ENCODE measurements around the gene CD300E.

Gene CD300E

GRCh38 chr17:74607221-74607620 is 16.3 kb downstream of the CD300E start:
- H3K4me3 ChIP-seq (ENCODE audit: severe bottlenecking), result no peak overlapping the region
- H3K27me3 ChIP-seq (ENCODE audit: insufficient read depth, poor library complexity, severe bottlenecking), result no peaks in the 10 kb centered on the region
- H3K27ac ChIP-seq (ENCODE audit: poor library complexity, severe bottlenecking), result no peak overlapping the region
- DNase-seq (ENCODE audit: low spot score) (no peak), ATAC-seq (ENCODE audit: low read depth) (no peak)
- H3K9me3 ChIP-seq (ENCODE audit: severe bottlenecking), result no peaks in the 10 kb centered on the region
- no peak for TF ChIP-seq CTCF (IDR thresholded peaks at IDR 0.05; ENCODE audit: poor library complexity, severe bottlenecking)
- H3K4me1 ChIP-seq (ENCODE audit: insufficient read depth, poor library complexity, severe bottlenecking), result peaks cover 12% of the 10 kb centered on the region
- H3K36me3 ChIP-seq (ENCODE audit: low read depth), result no peaks in the 10 kb centered on the region

GRCh38 chr17:74606050-74606449 is 17.5 kb downstream of the CD300E start:
- Histone ChIP-seq H3K36me3 (ENCODE audit: low read depth) (no peaks in the 10 kb centered on the region), H3K27me3 (ENCODE audit: insufficient read depth, poor library complexity, severe bottlenecking) (no peaks in the 10 kb centered on the region), H3K9me3 (ENCODE audit: severe bottlenecking) (no peaks in the 10 kb centered on the region), H3K4me1 (ENCODE audit: insufficient read depth, poor library complexity, severe bottlenecking) (peaks cover 12% of the 10 kb centered on the region), H3K27ac (ENCODE audit: poor library complexity, severe bottlenecking) (peak overlapping the region; percentile 27), H3K4me3 (ENCODE audit: severe bottlenecking) (no peak overlapping the region)
- no peak for DNase-seq (ENCODE audit: low spot score)
- no peak for TF ChIP-seq CTCF (IDR thresholded peaks at IDR 0.05; ENCODE audit: poor library complexity, severe bottlenecking)
- ATAC-seq (ENCODE audit: low read depth), result no peak

- no peaks in the 10 kb centered on the region for H3K36me3 ChIP-seq (ENCODE audit: low read depth)
- DNase-seq (ENCODE audit: low spot score), result peak; percentile 91
- ATAC-seq (ENCODE audit: low read depth), result peak; percentile 97
- H3K4me1 ChIP-seq (ENCODE audit: insufficient read depth, poor library complexity, severe bottlenecking), result peaks cover 12% of the 10 kb centered on the region
- H3K27ac ChIP-seq (ENCODE audit: poor library complexity, severe bottlenecking), result peak overlapping the region; percentile 27
- H3K4me3 ChIP-seq (ENCODE audit: severe bottlenecking), result no peak overlapping the region
- H3K27me3 ChIP-seq (ENCODE audit: insufficient read depth, poor library complexity, severe bottlenecking), result no peaks in the 10 kb centered on the region
- no peak for TF ChIP-seq CTCF (IDR thresholded peaks at IDR 0.05; ENCODE audit: poor library complexity, severe bottlenecking)
- no peaks in the 10 kb centered on the region for H3K9me3 ChIP-seq (ENCODE audit: severe bottlenecking)
Measured at GRCh38 chr17:74605361-74605760, 18.2 kb downstream of the CD300E start.

- Histone ChIP-seq H3K27me3 (ENCODE audit: insufficient read depth, poor library complexity, severe bottlenecking) (no peaks in the 10 kb centered on the region), H3K4me3 (ENCODE audit: severe bottlenecking) (no peak overlapping the region)
- no peak for ATAC-seq (ENCODE audit: low read depth)
Measured at GRCh38 chr17:74604761-74605160, 18.8 kb downstream of the CD300E start.

More at GRCh38 chr17:74604761-74605160, 18.8 kb downstream of the CD300E start:
- Histone ChIP-seq H3K36me3 (ENCODE audit: low read depth) (no peaks in the 10 kb centered on the region), H3K27ac (ENCODE audit: poor library complexity, severe bottlenecking) (peak overlapping the region; percentile 27), H3K9me3 (ENCODE audit: severe bottlenecking) (no peaks in the 10 kb centered on the region), H3K4me1 (ENCODE audit: insufficient read depth, poor library complexity, severe bottlenecking) (peaks cover 14% of the 10 kb centered on the region)
- no peak for TF ChIP-seq CTCF (IDR thresholded peaks at IDR 0.05; ENCODE audit: poor library complexity, severe bottlenecking)
- no peak for DNase-seq (ENCODE audit: low spot score)

Measured in RWPE2 (cell line).